SK-N-SH (cell line): ENCODE results near the gene AGK. TPM values are rescaled to one million over a fixed set of nuclear protein-coding genes. Genes with fewer than 3 reads are reported as not detected.

ENCODE experiments used
- CTCF ChIA-PET: fragments of 300-600, 350-600 bp; formaldehyde crosslinking; extraction: SDS; loops from one replicate; lab custom pipeline; 2021; lab: Yijun Ruan, JAX
- POLR2A ChIA-PET: fragments of 350-600 bp; sonication (Branson Sonifier 250); formaldehyde crosslinking; extraction: SDS; loops from one replicate; lab custom pipeline; 2020; ENCODE audit warnings: antibody characterized with exemption, inconsistent platforms; lab: Yijun Ruan, JAX
- DNase-seq: peaks from one replicate; pipeline ENCODE4 v3.0.0; 2012
- H2AFZ ChIP-seq: fragments of 200-600 bp; sonication (generic); 2 replicates; pipeline ENCODE4 v1.8.1; 2016; ENCODE audit warnings: antibody characterized with exemption, mild to moderate bottlenecking, low read depth
- H3F3A ChIP-seq: fragments of 200-600 bp; sonication (generic); replicated peaks from 2 replicates; pipeline ENCODE3; 2016; ENCODE audit warnings: antibody characterized with exemption, mild to moderate bottlenecking; ENCODE audit not compliant: insufficient read depth
- H3K27ac ChIP-seq, 2 experiments: fragments of 200-500 bp in 1 of 2; fragments of 200-600 bp in 1 of 2; sonication (Bioruptor generic) in 1 of 2; sonication (generic), shearing (Covaris generic) in 1 of 2; 2 replicates each; pipeline versions ENCODE4 v1.5.1 to v1.6.1; 2014 to 2016; ENCODE audit warnings: low read depth in 2 of 2, inconsistent platforms in 1 of 2, low read length in 1 of 2, mild to moderate bottlenecking in 1 of 2, mixed read lengths in 1 of 2
- H3K27me3 ChIP-seq: fragments of 200-600 bp; sonication (generic), shearing (Covaris generic); 2 replicates; pipeline ENCODE4 v1.6.1; 2016; ENCODE audit warnings: mixed run types; ENCODE audit not compliant: insufficient read depth
- H3K36me3 ChIP-seq, 2 experiments: fragments of 200-500 bp in 1 of 2; fragments of 200-600 bp in 1 of 2; sonication (Bioruptor generic) in 1 of 2; sonication (generic) in 1 of 2; replicated peaks in 1 of 2; 2 replicates each; pipeline versions ENCODE3 to v1.5.1; 2014 to 2016; ENCODE audit warnings: low read length in 1 of 2, mild to moderate bottlenecking in 1 of 2; ENCODE audit not compliant: insufficient read depth in 2 of 2, control insufficient read depth in 1 of 2
- H3K4me1 ChIP-seq, 2 experiments: fragments of 200-500 bp in 1 of 2; fragments of 200-600 bp in 1 of 2; sonication (Bioruptor generic) in 1 of 2; sonication (generic), shearing (Covaris generic) in 1 of 2; 2 replicates each; pipeline versions ENCODE4 v1.5.1 to v1.6.1; 2014 to 2016; ENCODE audit warnings: low read depth in 1 of 2, low read length in 1 of 2, mixed run types in 1 of 2; ENCODE audit not compliant: insufficient read depth in 2 of 2, control insufficient read depth in 1 of 2
- H3K4me2 ChIP-seq: fragments of 200-600 bp; sonication (generic), shearing (Covaris generic); 2 replicates; pipeline ENCODE4 v1.6.1; 2017; ENCODE audit warnings: mixed run types
- H3K4me3 ChIP-seq, 2 experiments: fragments of 200-500 bp in 1 of 2; fragments of 200-600 bp in 1 of 2; sonication (Bioruptor generic) in 1 of 2; sonication (generic), shearing (Covaris generic) in 1 of 2; 2 replicates each; pipeline versions ENCODE4 v1.5.1 to v1.8.1; 2014 to 2016; ENCODE audit warnings: low read depth in 2 of 2, inconsistent platforms in 1 of 2, low read length in 1 of 2, mild to moderate bottlenecking in 1 of 2, mixed read lengths in 1 of 2, moderate library complexity in 1 of 2
- H3K79me2 ChIP-seq: fragments of 200-600 bp; sonication (generic); 2 replicates; pipeline ENCODE4 v1.8.1; 2017; ENCODE audit warnings: mild to moderate bottlenecking; ENCODE audit not compliant: insufficient read depth
- H3K9ac ChIP-seq: fragments of 200-600 bp; sonication (generic); 2 replicates; pipeline ENCODE4 v1.6.1; 2017; ENCODE audit warnings: mixed run types
- H3K9me2 ChIP-seq: fragments of 200-600 bp; sonication (generic); 2 replicates; pipeline ENCODE4 v1.6.1; 2017; ENCODE audit warnings: mixed run types
- H3K9me3 ChIP-seq: fragments of 200-600 bp; sonication (generic); 2 replicates; pipeline ENCODE4 v1.6.1; 2017; ENCODE audit warnings: mixed run types, mild to moderate bottlenecking, moderate library complexity
- H4K20me1 ChIP-seq: fragments of 200-600 bp; sonication (generic); 2 replicates; pipeline ENCODE4 v1.6.1; 2017; ENCODE audit warnings: mild to moderate bottlenecking, mixed run types; ENCODE audit not compliant: insufficient read depth
- EZH2phosphoT487 ChIP-seq: fragments of 200-600 bp; sonication (generic); IDR thresholded peaks from 2 replicates; pipeline ENCODE4 v1.6.1; 2017; ENCODE audit warnings: low read depth, mixed run types, mild to moderate bottlenecking, antibody characterized with exemption, moderate library complexity, borderline replicate concordance
- FOXM1 ChIP-seq: IDR thresholded peaks from 2 replicates; pipeline ENCODE4 v1.4.0; 2012; ENCODE audit warnings: low read depth, mild to moderate bottlenecking
- GABPA ChIP-seq: IDR thresholded peaks from 2 replicates; pipeline ENCODE4 v1.4.0; 2012; ENCODE audit warnings: low read depth, mild to moderate bottlenecking
- RCOR1 ChIP-seq: fragments of 150-350 bp; IDR thresholded peaks from 2 replicates; pipeline ENCODE4 v1.6.1; 2017; ENCODE audit warnings: antibody characterized with exemption, low read length
- REST ChIP-seq: IDR thresholded peaks from 2 replicates; pipeline ENCODE4 v1.6.1; 2012; ENCODE audit warnings: mild to moderate bottlenecking, low read depth, low read length, moderate library complexity
- RFX5 ChIP-seq: IDR thresholded peaks from 2 replicates; pipeline ENCODE4 v1.6.1; 2012; ENCODE audit warnings: mild to moderate bottlenecking, improper control_type of control experiment, low read length
- SIN3A ChIP-seq: IDR thresholded peaks from 2 replicates; pipeline ENCODE4 v1.6.1; 2012; ENCODE audit warnings: low read depth, mild to moderate bottlenecking, low read length, moderate library complexity, borderline replicate concordance
- SMC3 ChIP-seq: IDR thresholded peaks from 2 replicates; pipeline ENCODE4 v1.6.1; 2012; ENCODE audit warnings: low read depth, low read length, improper control_type of control experiment
- TEAD4 ChIP-seq: IDR thresholded peaks from 2 replicates; pipeline ENCODE4 v1.4.0; 2012; ENCODE audit warnings: mild to moderate bottlenecking, borderline replicate concordance; ENCODE audit not compliant: insufficient read depth
- YY1 ChIP-seq: IDR thresholded peaks from 2 replicates; pipeline ENCODE4 v1.4.0; 2012; ENCODE audit warnings: low read depth, mild to moderate bottlenecking
- ZBTB33 ChIP-seq: IDR thresholded peaks from 2 replicates; pipeline ENCODE4 v1.4.0; 2012; ENCODE audit warnings: low read depth, borderline replicate concordance
- polyA plus RNA-seq, 3 experiments: library from polyadenylated mRNA; depleted of rRNA; stranded (reverse); fragments of >200 nt; gene quantifications; 2 replicates each; pipeline ENCODE4 v1.2.3, GENCODE V29; 2012
- TF ChIP-seq, protein P1 (sequence below): IDR thresholded peaks from 2 replicates; pipeline ENCODE4 v1.4.0; 2012; ENCODE audit warnings: low read depth
- TF ChIP-seq, protein P2 (sequence below): fragments of 200-600 bp; sonication (generic); IDR thresholded peaks from 2 replicates; pipeline ENCODE4 v1.6.1; 2017; ENCODE audit warnings: antibody characterized with exemption, mild to moderate bottlenecking, moderate library complexity
- TF ChIP-seq, protein P3 (sequence below): fragments of 150-350 bp; IDR thresholded peaks from 2 replicates; pipeline ENCODE4 v1.6.1; 2017; ENCODE audit warnings: antibody characterized with exemption, low read length, low read depth, borderline replicate concordance

The AGK gene
- polyA plus RNA-seq, 1 of the 3 experiments (the other 2 are of a cell fraction), result 45.7 TPM

- no peak overlapping the region for H3K27ac ChIP-seq
- peaks cover 0 to 2% of the 10 kb centered on the region in 2 experiments; a peak in 1 of 4 replicates for H3K4me1 ChIP-seq
- POLR2A ChIA-PET, result no interaction called here
- no peak overlapping the region for H2AFZ ChIP-seq
- CTCF ChIA-PET, result no interaction called here
- no peaks in the 10 kb centered on the region for H3K79me2 ChIP-seq
- DNase-seq, result no peak
- H3K9ac ChIP-seq, result no peak overlapping the region
- no peaks in the 10 kb centered on the region for H4K20me1 ChIP-seq
- TF ChIP-seq SMC3, result no peak
- TF ChIP-seq REST, result no peak
- TF ChIP-seq, protein P1, sequence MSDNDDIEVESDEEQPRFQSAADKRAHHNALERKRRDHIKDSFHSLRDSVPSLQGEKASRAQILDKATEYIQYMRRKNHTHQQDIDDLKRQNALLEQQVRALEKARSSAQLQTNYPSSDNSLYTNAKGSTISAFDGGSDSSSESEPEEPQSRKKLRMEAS, result no peak
- TF ChIP-seq SIN3A, result no peak
- TF ChIP-seq TEAD4, result no peak
- TF ChIP-seq, protein P2, sequence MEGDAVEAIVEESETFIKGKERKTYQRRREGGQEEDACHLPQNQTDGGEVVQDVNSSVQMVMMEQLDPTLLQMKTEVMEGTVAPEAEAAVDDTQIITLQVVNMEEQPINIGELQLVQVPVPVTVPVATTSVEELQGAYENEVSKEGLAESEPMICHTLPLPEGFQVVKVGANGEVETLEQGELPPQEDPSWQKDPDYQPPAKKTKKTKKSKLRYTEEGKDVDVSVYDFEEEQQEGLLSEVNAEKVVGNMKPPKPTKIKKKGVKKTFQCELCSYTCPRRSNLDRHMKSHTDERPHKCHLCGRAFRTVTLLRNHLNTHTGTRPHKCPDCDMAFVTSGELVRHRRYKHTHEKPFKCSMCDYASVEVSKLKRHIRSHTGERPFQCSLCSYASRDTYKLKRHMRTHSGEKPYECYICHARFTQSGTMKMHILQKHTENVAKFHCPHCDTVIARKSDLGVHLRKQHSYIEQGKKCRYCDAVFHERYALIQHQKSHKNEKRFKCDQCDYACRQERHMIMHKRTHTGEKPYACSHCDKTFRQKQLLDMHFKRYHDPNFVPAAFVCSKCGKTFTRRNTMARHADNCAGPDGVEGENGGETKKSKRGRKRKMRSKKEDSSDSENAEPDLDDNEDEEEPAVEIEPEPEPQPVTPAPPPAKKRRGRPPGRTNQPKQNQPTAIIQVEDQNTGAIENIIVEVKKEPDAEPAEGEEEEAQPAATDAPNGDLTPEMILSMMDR, result no peak
- no peak for TF ChIP-seq GABPA
- TF ChIP-seq EZH2phosphoT487, result no peak
- no peak for TF ChIP-seq FOXM1
- no peak for TF ChIP-seq RCOR1
- no peak for TF ChIP-seq ZBTB33
- TF ChIP-seq RFX5, result no peak
- TF ChIP-seq, protein P3, sequence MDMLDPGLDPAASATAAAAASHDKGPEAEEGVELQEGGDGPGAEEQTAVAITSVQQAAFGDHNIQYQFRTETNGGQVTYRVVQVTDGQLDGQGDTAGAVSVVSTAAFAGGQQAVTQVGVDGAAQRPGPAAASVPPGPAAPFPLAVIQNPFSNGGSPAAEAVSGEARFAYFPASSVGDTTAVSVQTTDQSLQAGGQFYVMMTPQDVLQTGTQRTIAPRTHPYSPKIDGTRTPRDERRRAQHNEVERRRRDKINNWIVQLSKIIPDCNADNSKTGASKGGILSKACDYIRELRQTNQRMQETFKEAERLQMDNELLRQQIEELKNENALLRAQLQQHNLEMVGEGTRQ, result no peak
- TF ChIP-seq YY1, result no peak
- TF ChIP-seq, all 33 proteins: peak for 0
- Histone ChIP-seq H3K9me2 (no peaks in the 10 kb centered on the region), H3K4me3 (no peak overlapping the region), H3K27me3 (no peaks in the 10 kb centered on the region), H3F3A (peaks cover 3% of the 10 kb centered on the region), H3K4me2 (no peak overlapping the region), H3K36me3 (no peaks in the 10 kb centered on the region), H3K9me3 (0 out of 2 replicates have a peak, but pooled peaks cover 6% of the 10 kb centered on the region)
Observed at GRCh38 chr7:141537906-141538305, 13.3 kb upstream of the AGK start.
